ENCODE data around the gene GSC2.

Gene GSC2

DNA sequence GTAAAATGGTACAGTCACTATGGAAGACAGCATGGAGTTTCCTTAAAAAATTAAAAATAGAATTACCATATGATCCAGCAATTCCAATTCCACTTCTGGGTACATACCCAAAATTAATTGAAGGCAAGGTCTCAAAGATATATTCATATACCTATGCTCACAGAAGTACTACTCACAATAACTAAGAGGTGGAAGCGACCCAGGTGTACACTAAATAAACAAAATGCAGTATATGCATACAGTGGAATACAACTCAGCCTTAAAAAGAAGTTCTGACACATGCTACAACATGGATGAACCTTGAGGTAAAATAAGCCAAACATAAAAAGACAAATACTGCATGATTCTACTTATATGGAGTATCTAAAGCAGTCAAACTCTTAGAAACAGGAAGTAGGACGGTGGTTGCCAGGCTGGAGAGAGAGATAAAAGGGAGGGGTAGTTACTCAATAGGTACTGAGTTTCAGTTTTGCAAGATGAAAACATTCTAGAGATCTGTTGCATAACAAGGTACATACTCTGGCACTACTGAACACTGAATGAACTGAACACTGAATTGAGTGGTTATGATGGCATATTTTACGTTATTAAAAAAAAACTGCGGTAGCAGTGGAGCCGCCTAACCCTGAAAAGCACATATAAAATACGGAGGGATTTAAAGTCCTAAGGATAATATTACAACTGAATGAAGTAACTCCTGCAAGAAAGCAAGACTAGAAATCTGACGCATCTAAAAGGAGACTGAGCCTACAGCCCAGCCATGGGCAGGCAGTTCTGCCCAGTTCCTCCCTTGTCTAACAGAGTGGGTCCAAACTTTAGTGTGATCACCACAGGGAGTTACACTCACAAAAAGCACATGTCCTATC lies 40.7 kb downstream of the GSC2 start:
- no peak overlapping the region for H3K27ac ChIP-seq
- TF ChIP-seq, protein P1, sequence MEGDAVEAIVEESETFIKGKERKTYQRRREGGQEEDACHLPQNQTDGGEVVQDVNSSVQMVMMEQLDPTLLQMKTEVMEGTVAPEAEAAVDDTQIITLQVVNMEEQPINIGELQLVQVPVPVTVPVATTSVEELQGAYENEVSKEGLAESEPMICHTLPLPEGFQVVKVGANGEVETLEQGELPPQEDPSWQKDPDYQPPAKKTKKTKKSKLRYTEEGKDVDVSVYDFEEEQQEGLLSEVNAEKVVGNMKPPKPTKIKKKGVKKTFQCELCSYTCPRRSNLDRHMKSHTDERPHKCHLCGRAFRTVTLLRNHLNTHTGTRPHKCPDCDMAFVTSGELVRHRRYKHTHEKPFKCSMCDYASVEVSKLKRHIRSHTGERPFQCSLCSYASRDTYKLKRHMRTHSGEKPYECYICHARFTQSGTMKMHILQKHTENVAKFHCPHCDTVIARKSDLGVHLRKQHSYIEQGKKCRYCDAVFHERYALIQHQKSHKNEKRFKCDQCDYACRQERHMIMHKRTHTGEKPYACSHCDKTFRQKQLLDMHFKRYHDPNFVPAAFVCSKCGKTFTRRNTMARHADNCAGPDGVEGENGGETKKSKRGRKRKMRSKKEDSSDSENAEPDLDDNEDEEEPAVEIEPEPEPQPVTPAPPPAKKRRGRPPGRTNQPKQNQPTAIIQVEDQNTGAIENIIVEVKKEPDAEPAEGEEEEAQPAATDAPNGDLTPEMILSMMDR (conservative IDR thresholded peaks at IDR 0.05) = no peak
- TF ChIP-seq ZFX (IDR thresholded peaks at IDR 0.05) = no peak

DNA sequence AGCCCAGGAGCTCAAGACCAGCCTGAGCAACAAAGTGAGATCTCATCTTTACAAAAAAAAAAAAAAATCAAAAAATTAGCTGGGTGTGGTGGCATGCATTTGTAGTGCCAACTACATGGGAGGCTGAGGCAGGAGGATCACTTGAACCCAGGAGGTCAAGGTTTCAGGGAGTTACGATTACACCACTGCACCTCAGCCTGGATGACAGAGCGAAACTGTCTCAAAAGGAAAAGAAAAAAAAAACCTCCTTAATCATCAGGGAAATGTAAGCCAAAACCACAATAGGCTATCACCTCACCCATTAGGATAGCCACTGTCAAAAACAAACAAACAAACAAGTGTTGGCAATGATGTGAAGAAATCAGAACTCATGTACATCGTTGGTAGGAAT lies 41.3 kb downstream of the GSC2 start:
- H3K27ac ChIP-seq = no peak overlapping the region

GRCh38 chr22:19107730-19108074 lies 42.4 kb downstream of the GSC2 start:
- TF ChIP-seq, protein P1 (conservative IDR thresholded peaks at IDR 0.05) = no peak
- no peak for TF ChIP-seq ZFX (IDR thresholded peaks at IDR 0.05)

More for the DNA sequence above, 41.3 kb downstream of the GSC2 start:
- TF ChIP-seq, protein P1 (conservative IDR thresholded peaks at IDR 0.05) = no peak
- TF ChIP-seq ZFX (IDR thresholded peaks at IDR 0.05) = no peak

DNA sequence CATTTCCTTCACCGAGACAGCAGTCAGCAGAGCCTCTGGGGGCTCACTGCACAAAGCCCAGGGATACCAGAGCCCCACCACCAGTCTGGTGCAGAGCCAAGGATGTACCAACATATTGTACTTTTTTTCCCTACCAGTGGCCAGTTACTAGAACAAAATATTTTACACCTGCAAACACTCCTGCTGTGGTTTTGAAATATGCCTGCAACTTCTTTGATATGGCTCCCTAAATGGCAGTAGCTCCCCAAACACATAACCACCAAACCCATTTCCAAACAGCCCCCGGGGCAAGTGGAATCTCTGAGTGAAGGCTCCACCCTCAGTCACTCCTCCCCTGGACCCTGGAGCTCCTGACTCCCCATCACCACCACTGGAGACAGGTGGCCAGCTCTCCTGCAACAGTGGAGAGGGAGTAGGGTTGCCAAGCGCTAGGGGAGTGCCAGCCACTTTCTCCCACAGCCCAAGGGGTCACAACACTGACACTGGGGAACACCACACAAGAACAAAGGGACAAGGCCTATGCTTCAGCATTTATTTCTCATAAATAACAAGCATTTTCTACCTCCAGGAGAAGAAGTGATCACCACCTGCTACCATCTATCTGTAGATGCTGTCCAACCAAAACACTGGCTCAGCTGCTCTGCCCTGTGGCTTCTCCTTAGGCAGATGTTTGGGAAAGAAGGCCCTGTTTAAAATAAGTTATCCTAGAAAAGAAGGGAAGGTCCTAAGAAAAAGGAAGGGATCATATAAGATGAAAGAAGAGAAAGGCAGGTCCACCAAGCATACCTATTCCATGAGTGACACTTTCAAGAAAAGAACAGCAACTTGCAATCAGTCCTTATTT lies 43.0 kb downstream of the GSC2 start:
- TF ChIP-seq, protein P1 (conservative IDR thresholded peaks at IDR 0.05) = no peak
- TF ChIP-seq ZFX (IDR thresholded peaks at IDR 0.05) = no peak

More at GRCh38 chr22:19107730-19108074, 42.4 kb downstream of the GSC2 start:
- H3K27ac ChIP-seq = no peak overlapping the region

GRCh38 chr22:19105867-19106802 lies 44.0 kb downstream of the GSC2 start:
- no peak overlapping the region for H3K27ac ChIP-seq
- TF ChIP-seq ZFX (IDR thresholded peaks at IDR 0.05) = no peak
- TF ChIP-seq, protein P1 (conservative IDR thresholded peaks at IDR 0.05) = no peak; the same call in 1 of the 2 replicates

More for the DNA sequence above, 43.0 kb downstream of the GSC2 start:
- H3K27ac ChIP-seq = no peak overlapping the region

DNA sequence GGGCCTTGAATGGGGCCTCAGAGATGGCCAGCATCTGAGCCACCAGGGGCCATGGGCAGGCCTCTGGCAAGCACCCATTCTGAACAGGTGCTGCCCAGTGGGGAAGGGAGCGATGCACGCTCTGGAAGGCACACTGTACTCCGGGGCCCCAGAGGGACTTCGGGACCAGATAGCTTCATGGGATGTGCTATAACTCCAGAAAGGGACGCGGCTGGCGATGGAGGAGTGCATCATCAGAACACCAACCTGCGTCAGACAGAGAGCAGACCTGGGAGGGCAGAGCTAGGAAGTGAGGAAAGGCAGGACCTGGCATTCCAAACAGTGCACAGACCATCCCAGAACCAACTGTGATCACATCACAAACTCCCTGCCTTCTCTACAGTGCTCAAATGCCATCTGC lies 44.6 kb downstream of the GSC2 start:
- no peak overlapping the region for H3K27ac ChIP-seq
- TF ChIP-seq, protein P1 (conservative IDR thresholded peaks at IDR 0.05) = no peak
- TF ChIP-seq ZFX (IDR thresholded peaks at IDR 0.05) = no peak
